HepG2 (cell line): Measurements from ENCODE around the gene LHPP. TPM values are rescaled to one million over a fixed set of nuclear protein-coding genes. Genes with fewer than 3 reads are reported as not detected.

Experiments used
- ATAC-seq: fragments of 200-7000 bp; cut with Tn5 transposase; 3 replicates; pipeline ENCODE4 v1.9.1; 2020; ENCODE audit warnings: mild to moderate bottlenecking, moderate library complexity
- BruUV-seq: library from RNA; stranded (reverse); fragments of 400-500 nt; replicated peaks from 2 replicates; lab custom pipeline; 2021; lab: Mats Ljungman, UMichigan
- CTCF ChIA-PET: fragments of 300-600 bp; formaldehyde crosslinking; extraction: SDS; loops from one replicate; lab custom pipeline; 2021; ENCODE audit warnings: low total read pairs, inconsistent platforms, low intra/inter-chr PET ratio; lab: Yijun Ruan, JAX
- POLR2A ChIA-PET: fragments of 350-600 bp; sonication (Branson Sonifier 250); formaldehyde crosslinking; loops from one replicate; lab custom pipeline; 2020; ENCODE audit warnings: antibody characterized with exemption, inconsistent platforms; lab: Yijun Ruan, JAX
- DNase-seq: peaks from one replicate; pipeline ENCODE4 v3.0.0-alpha.2; 2015; ENCODE audit warnings: low spot score
- FAIRE-seq: peaks from 3 replicates; lab custom pipeline; 2011; peaks lifted over from hg19 to GRCh38; lab: Jason Lieb, UNC
- H2AFZ ChIP-seq: one replicate; pipeline ENCODE4 v1.6.1; 2011; ENCODE audit warnings: low read length, inconsistent platforms
- H3K27ac ChIP-seq: fragments of 300-600 bp; 3 replicates; pipeline ENCODE4 v1.8.0; 2011; ENCODE audit warnings: mixed run types, mild to moderate bottlenecking, mixed read lengths, low read length, inconsistent platforms; ENCODE audit not compliant: insufficient read depth; ENCODE audit errors: extremely low read length
- H3K27me3 ChIP-seq, 2 experiments: fragments of 200-600 bp in 1 of 2; 2 replicates in 1 of 2; 3 replicates in 1 of 2; pipeline versions ENCODE4 v1.6.0 to v1.8.0; 2011; ENCODE audit warnings: low read length in 2 of 2, mild to moderate bottlenecking in 2 of 2, moderate library complexity in 2 of 2, inconsistent platforms in 1 of 2; ENCODE audit not compliant: insufficient read depth in 2 of 2, control insufficient read depth in 1 of 2
- H3K36me3 ChIP-seq, 2 experiments: fragments of 200-600 bp in 1 of 2; replicated peaks in 1 of 2; 2 replicates in 1 of 2; 3 replicates in 1 of 2; pipeline versions ENCODE4 v1.5.1 to v1.8.0; 2011; ENCODE audit warnings: low read length in 2 of 2, inconsistent platforms in 1 of 2; ENCODE audit not compliant: insufficient read depth in 2 of 2, control insufficient read depth in 1 of 2
- H3K4me1 ChIP-seq: 2 replicates; pipeline ENCODE4 v1.5.1; 2012; ENCODE audit warnings: low read length, inconsistent platforms; ENCODE audit not compliant: insufficient read depth
- H3K4me2 ChIP-seq: 2 replicates; pipeline ENCODE4 v1.6.0; 2011; ENCODE audit warnings: low read depth, low read length, inconsistent platforms
- H3K4me3 ChIP-seq, 3 experiments: fragments of 200-600 bp in 1 of 3; sonication (generic), shearing (Covaris generic) in 1 of 3; replicated peaks in 1 of 3; 2 replicates each; pipeline ENCODE4 v1.5.1; 2011 to 2016; ENCODE audit warnings: low read length in 3 of 3, inconsistent platforms in 2 of 3, low read depth in 2 of 3, mild to moderate bottlenecking in 2 of 3, control low read depth in 1 of 3, mixed read lengths in 1 of 3; ENCODE audit not compliant: insufficient read depth in 1 of 3
- H3K79me2 ChIP-seq: one replicate; pipeline ENCODE4 v1.6.1; 2011; ENCODE audit warnings: low read length, inconsistent platforms; ENCODE audit not compliant: insufficient read depth
- H3K9ac ChIP-seq: 2 replicates; pipeline ENCODE4 v1.6.0; 2011; ENCODE audit warnings: mild to moderate bottlenecking, low read depth, low read length, inconsistent platforms; ENCODE audit not compliant: insufficient read depth
- H3K9me3 ChIP-seq: 2 replicates; pipeline ENCODE4 v1.5.1; 2012; ENCODE audit warnings: mild to moderate bottlenecking, low read length
- H4K20me1 ChIP-seq: 2 replicates; pipeline ENCODE4 v1.6.0; 2011; ENCODE audit warnings: inconsistent platforms, mild to moderate bottlenecking, low read length, moderate library complexity; ENCODE audit not compliant: insufficient read depth
- EED ChIP-seq: sonication (generic); formaldehyde crosslinking; IDR thresholded peaks from 2 replicates; pipeline ENCODE4 v1.5.0; 2020; ENCODE audit warnings: mild to moderate bottlenecking, missing genetic modification reagents
- HNF4A ChIP-seq: sonication (generic); formaldehyde crosslinking; IDR thresholded peaks from 2 replicates; pipeline ENCODE4 v1.4.0; 2020; ENCODE audit warnings: missing genetic modification reagents
- LCORL ChIP-seq, 2 experiments: fragments of 450-650 bp in 1 of 2; sonication (generic) in 1 of 2; formaldehyde crosslinking in 1 of 2; IDR thresholded peaks; 2 replicates each; pipeline versions ENCODE4 v1.5.0 to v1.6.1; 2017 to 2020; ENCODE audit warnings: antibody characterized with exemption in 1 of 2, missing genetic modification reagents in 1 of 2
- MTA1 ChIP-seq: sonication (generic); formaldehyde crosslinking; IDR thresholded peaks from 2 replicates; pipeline ENCODE4 v1.4.0; 2020; ENCODE audit warnings: missing genetic modification reagents, mild to moderate bottlenecking, borderline replicate concordance
- NR2F6 ChIP-seq, 2 experiments: IDR thresholded peaks; 2 replicates each; pipeline ENCODE4 v1.6.1; 2016; ENCODE audit warnings: antibody characterized with exemption in 1 of 2, mild to moderate bottlenecking in 1 of 2
- SP2 ChIP-seq: sonication (generic); formaldehyde crosslinking; IDR thresholded peaks from 2 replicates; pipeline ENCODE4 v1.5.1; 2020; ENCODE audit warnings: mild to moderate bottlenecking, missing genetic modification reagents
- ZNF329 ChIP-seq: sonication (generic); formaldehyde crosslinking; IDR thresholded peaks from 2 replicates; pipeline ENCODE4 v1.9.0; 2021; ENCODE audit warnings: low read depth, mild to moderate bottlenecking, missing genetic modification reagents
- ZNF7 ChIP-seq: IDR thresholded peaks from 2 replicates; pipeline ENCODE4 v1.6.1; 2016; ENCODE audit warnings: missing biosample characterization, missing genetic modification reagents
- ZNF720 ChIP-seq: sonication (generic); formaldehyde crosslinking; IDR thresholded peaks from 2 replicates; pipeline ENCODE4 v1.4.0; 2020; ENCODE audit warnings: missing genetic modification reagents
- ZNF879 ChIP-seq: sonication (generic); formaldehyde crosslinking; IDR thresholded peaks from 2 replicates; pipeline ENCODE4 v1.8.1; 2023; ENCODE audit warnings: missing genetic modification reagents
- WGBS: methylation state at CpG from one replicate; pipeline ENCODE4 v1.1.6; 2017; ENCODE audit warnings: low lambda C conversion rate; 5-methylcytosine and 5-hydroxymethylcytosine counted together
- in situ Hi-C: cut with HindIII; loops from 2 replicates; pipeline ENCODE4 v1.10.0; 2017; ENCODE audit warnings: low pct_unique_long_range_greater_than_20kb; ENCODE audit not compliant: extremely low pct_ligation_motif_present
- intact Hi-C: fragments of 100-400 bp; cut with micrococcal nuclease; formaldehyde crosslinking; loops from one replicate; pipeline ENCODE4 v1.10.0; 2022; ENCODE audit not compliant: unreplicated experiment
- polyA plus RNA-seq, 8 experiments: library from polyadenylated mRNA; depleted of rRNA in 3 of 8; stranded (reverse) in 7 of 8; unstranded in 1 of 8; fragments of >200 nt; fragmentation: Illumina TruSeq in 4 of 8; extraction: Trizol in 4 of 8; gene quantifications; 2 replicates each; pipeline versions ENCODE4 v1.2.1 to v1.2.3, GENCODE V29; 2011 to 2016; ENCODE audit warnings: low read depth in 4 of 8, missing spikeins in 1 of 8, mixed read lengths in 1 of 8; ENCODE audit not compliant: insufficient read depth in 1 of 8
- total RNA-seq, 5 experiments: library from RNA; depleted of rRNA; stranded (reverse); fragments of >200 nt; fragmentation: Illumina TruSeq; extraction: Trizol; gene quantifications; 2 replicates each; pipeline ENCODE4 v1.2.3, GENCODE V29; 2016; ENCODE audit warnings: low read depth in 1 of 5
- TF ChIP-seq, protein P1 (sequence below): sonication (generic); formaldehyde crosslinking; IDR thresholded peaks from 2 replicates; pipeline ENCODE4 v1.4.0; 2020; ENCODE audit warnings: mild to moderate bottlenecking, low read depth, missing genetic modification reagents
- TF ChIP-seq, protein P2 (sequence below): sonication (generic); formaldehyde crosslinking; IDR thresholded peaks from 2 replicates; pipeline ENCODE4 v1.4.0; 2020; ENCODE audit warnings: missing genetic modification reagents
- TF ChIP-seq, protein P3 (sequence below): sonication (generic); formaldehyde crosslinking; IDR thresholded peaks from 2 replicates; pipeline ENCODE4 v1.4.0; 2020; ENCODE audit warnings: missing genetic modification reagents, mild to moderate bottlenecking, borderline replicate concordance

Gene LHPP
- total and polyA plus RNA-seq, 2 of the 13 experiments (the other 11 are each of a cell fraction or from before 2014, with no cell fraction given), result 5.2 to 13.1 TPM

DNA sequence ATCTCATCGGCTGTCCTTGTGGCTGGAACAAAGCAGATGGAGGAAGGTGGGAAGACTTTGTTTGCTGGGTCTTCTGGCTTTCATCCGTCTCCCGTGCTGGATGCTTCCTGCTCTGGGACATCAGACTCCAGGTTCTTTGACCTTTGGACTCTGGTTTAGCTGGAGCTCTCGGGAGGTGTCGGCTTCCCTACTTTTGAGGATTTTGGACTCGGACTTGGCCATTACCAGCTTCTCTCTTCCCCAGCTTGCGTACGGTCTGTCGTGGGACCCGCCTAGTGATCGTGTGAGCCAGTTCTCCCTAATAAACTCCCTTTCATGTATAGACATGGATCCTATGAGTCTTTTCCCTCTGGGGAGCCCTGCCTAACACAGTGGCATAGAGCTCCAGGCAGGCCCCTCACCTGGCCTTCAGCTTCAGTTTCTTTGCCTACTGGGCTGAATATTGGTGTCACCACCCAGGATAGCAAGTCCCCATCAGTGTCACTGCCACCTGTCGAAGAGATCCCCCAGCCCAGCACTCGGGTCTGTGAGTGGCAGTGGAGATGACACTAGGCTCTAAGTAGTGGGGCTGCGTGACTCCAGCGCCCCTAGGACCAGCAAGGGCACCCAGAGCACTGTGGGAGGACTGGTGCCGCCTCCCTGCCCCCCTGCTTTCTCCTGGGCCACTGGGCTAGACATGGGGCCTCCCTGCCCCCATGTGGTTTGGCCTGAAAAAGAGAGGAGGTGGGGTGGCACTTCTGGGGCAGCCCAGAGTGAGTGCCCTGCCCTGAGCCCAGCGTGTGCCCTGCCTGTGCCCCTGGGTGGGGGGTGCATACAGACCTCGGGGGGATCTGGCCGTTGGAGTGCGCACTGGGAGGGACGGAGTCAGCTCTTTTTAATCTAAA lies 135.6 kb downstream of the LHPP start:
- POLR2A ChIA-PET, result interaction anchor here (1.2 kb wide), 1 partner anchor 9 kb away, joined by 5 read pairs; no protein-coding TSS in a partner anchor
- TF ChIP-seq SP2, result no peak
- TF ChIP-seq HNF4A (CRISPR knock-in tag), result peak; percentile 74
- TF ChIP-seq, protein P1, sequence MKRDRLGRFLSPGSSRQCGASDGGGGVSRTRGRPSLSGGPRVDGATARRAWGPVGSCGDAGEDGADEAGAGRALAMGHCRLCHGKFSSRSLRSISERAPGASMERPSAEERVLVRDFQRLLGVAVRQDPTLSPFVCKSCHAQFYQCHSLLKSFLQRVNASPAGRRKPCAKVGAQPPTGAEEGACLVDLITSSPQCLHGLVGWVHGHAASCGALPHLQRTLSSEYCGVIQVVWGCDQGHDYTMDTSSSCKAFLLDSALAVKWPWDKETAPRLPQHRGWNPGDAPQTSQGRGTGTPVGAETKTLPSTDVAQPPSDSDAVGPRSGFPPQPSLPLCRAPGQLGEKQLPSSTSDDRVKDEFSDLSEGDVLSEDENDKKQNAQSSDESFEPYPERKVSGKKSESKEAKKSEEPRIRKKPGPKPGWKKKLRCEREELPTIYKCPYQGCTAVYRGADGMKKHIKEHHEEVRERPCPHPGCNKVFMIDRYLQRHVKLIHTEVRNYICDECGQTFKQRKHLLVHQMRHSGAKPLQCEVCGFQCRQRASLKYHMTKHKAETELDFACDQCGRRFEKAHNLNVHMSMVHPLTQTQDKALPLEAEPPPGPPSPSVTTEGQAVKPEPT (CRISPR knock-in tag), result no peak
- TF ChIP-seq, protein P2, sequence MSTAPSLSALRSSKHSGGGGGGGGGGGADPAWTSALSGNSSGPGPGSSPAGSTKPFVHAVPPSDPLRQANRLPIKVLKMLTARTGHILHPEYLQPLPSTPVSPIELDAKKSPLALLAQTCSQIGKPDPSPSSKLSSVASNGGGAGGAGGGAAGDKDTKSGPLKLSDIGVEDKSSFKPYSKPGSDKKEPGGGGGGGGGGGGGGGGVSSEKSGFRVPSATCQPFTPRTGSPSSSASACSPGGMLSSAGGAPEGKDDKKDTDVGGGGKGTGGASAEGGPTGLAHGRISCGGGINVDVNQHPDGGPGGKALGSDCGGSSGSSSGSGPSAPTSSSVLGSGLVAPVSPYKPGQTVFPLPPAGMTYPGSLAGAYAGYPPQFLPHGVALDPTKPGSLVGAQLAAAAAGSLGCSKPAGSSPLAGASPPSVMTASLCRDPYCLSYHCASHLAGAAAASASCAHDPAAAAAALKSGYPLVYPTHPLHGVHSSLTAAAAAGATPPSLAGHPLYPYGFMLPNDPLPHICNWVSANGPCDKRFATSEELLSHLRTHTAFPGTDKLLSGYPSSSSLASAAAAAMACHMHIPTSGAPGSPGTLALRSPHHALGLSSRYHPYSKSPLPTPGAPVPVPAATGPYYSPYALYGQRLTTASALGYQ, result no peak
- TF ChIP-seq, protein P3, sequence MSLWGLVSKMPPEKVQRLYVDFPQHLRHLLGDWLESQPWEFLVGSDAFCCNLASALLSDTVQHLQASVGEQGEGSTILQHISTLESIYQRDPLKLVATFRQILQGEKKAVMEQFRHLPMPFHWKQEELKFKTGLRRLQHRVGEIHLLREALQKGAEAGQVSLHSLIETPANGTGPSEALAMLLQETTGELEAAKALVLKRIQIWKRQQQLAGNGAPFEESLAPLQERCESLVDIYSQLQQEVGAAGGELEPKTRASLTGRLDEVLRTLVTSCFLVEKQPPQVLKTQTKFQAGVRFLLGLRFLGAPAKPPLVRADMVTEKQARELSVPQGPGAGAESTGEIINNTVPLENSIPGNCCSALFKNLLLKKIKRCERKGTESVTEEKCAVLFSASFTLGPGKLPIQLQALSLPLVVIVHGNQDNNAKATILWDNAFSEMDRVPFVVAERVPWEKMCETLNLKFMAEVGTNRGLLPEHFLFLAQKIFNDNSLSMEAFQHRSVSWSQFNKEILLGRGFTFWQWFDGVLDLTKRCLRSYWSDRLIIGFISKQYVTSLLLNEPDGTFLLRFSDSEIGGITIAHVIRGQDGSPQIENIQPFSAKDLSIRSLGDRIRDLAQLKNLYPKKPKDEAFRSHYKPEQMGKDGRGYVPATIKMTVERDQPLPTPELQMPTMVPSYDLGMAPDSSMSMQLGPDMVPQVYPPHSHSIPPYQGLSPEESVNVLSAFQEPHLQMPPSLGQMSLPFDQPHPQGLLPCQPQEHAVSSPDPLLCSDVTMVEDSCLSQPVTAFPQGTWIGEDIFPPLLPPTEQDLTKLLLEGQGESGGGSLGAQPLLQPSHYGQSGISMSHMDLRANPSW (CRISPR knock-in tag), result no peak
- TF ChIP-seq ZNF7 (CRISPR knock-in tag), result no peak
- TF ChIP-seq ZNF879 (CRISPR knock-in tag), result no peak
- TF ChIP-seq MTA1 (CRISPR knock-in tag), result no peak
- TF ChIP-seq NR2F6 (IDR thresholded peaks at IDR 0.05), result no peak
- no peak for TF ChIP-seq NR2F6 (CRISPR knock-in tag; IDR thresholded peaks at IDR 0.05)
- no peak for TF ChIP-seq ZNF720 (CRISPR knock-in tag)
- TF ChIP-seq EED (CRISPR knock-in tag), result no peak
- TF ChIP-seq LCORL (IDR thresholded peaks at IDR 0.05), result no peak
- TF ChIP-seq LCORL (CRISPR knock-in tag; IDR thresholded peaks at IDR 0.05), result peak; percentile 49; the same call in 1 of the 2 replicates
- no peak for TF ChIP-seq ZNF329 (CRISPR knock-in tag)

More for the DNA sequence above, 135.6 kb downstream of the LHPP start:
- ATAC-seq (peak; percentile 53), FAIRE-seq (peak; percentile 67), DNase-seq (peak; percentile 66)
- BruUV-seq, result no TSS peak
- intact Hi-C loops (no loop called here), in situ Hi-C loops (no loop called here)
- no peaks in the 10 kb centered on the region for H3K9me3 ChIP-seq
- H3K4me2 ChIP-seq, result peak overlapping the region; percentile 44
- CTCF ChIA-PET, result no interaction called here
- H3K27ac ChIP-seq, result no peak overlapping the region
- no peaks in the 10 kb centered on the region for H3K27me3 ChIP-seq
- no peaks in the 10 kb centered on the region for H3K79me2 ChIP-seq
- H3K36me3 ChIP-seq, result no peaks in the 10 kb centered on the region
- no peak overlapping the region for H3K9ac ChIP-seq
- peaks cover 22% of the 10 kb centered on the region for H3K4me1 ChIP-seq
- no peak overlapping the region for H3K4me3 ChIP-seq
- no peaks in the 10 kb centered on the region for H4K20me1 ChIP-seq
- H2AFZ ChIP-seq, result no peak overlapping the region
- WGBS, result 18% methylated on average over 12 of the region's 21 CpGs
